ENCODE data around the gene POLR1G. TPM values are rescaled to one million over a fixed set of nuclear protein-coding genes. Genes with fewer than 3 reads are reported as not detected.

POLR1G gene
- total and polyA plus RNA-seq, 9 of the 15 experiments (the other 6 are each of a cell fraction or from before 2014, with no cell fraction given) = 3.0 to 50.1 (median 27.4) TPM

DNA sequence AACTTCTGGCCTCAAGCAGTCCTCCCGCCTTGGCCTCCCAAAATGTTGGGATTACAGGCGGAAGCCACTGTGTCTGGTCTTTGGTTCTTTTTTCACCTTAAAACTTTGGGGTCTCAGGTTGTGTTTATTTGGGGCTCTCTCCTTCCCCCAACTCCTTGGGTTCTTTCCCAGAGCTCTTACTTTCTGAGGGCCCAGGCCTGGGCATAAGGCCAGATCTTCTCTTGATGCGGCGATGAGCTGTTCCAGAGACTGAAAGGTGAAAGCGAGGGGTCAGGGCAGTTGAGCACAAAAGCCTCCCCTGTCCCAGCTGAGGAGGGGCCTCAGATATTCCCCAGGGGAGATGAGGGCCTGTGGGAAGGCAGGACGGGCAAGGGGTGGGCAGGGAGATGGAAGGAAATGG is 7.1 kb downstream of the POLR1G start:
- Histone ChIP-seq H3K36me3 (ENCODE audit: control insufficient read depth, insufficient read depth, low read length) (peaks cover 70% of the 10 kb centered on the region; the same call in 2 of the 3 replicates), H3K79me2 (ENCODE audit: control insufficient read depth, insufficient read depth, low read length) (peaks cover 11% of the 10 kb centered on the region; the same call in 2 of the 3 replicates), H3K9me3 (replicated peaks; ENCODE audit: control insufficient read depth, insufficient read depth, low read depth, low read length) (no peaks in the 10 kb centered on the region), H3K27ac (ENCODE audit: extremely low read depth, low read depth, low read length) (no peak overlapping the region), H2AFZ (ENCODE audit: low read depth, low read length) (no peak overlapping the region), H3K9me1 (ENCODE audit: control insufficient read depth, insufficient read depth, low read length) (no peaks in the 10 kb centered on the region), H3K9ac (ENCODE audit: insufficient read depth in 1 of 2, low read depth in 2 of 2, low read length in 2 of 2) (peak overlapping the region in 1 of 2 experiments; percentile 64; a peak in 1 of 4 replicates), H4K20me1 (replicated peaks; ENCODE audit: control insufficient read depth, insufficient read depth, low read length) (no peaks in the 10 kb centered on the region), H3K4me1 (replicated peaks in 1 of 2; ENCODE audit: control insufficient read depth in 2 of 2, insufficient read depth in 2 of 2, low read length in 2 of 2) (peaks cover 2 to 23% of the 10 kb centered on the region in 2 experiments; a peak in 4 of 5 replicates), H3K4me2 (ENCODE audit: insufficient read depth, low read length) (no peak overlapping the region), H3K4me3 (no peak overlapping the region), H3K27me3 (ENCODE audit: control insufficient read depth in 2 of 2, insufficient read depth in 2 of 2, low read length in 2 of 2) (no peaks in the 10 kb centered on the region)
- ChIA-PET POLR2A (interaction anchor here (1.3 kb wide), 1 partner anchor 11 kb away, joined by 3 read pairs; no protein-coding TSS in a partner anchor), CTCF (ENCODE audit: low intra/inter-chr PET ratio) (no interaction called here)
- intact Hi-C loops (cut with micrococcal nuclease) (no loop called here), in situ Hi-C loops (cut with MboI) (no loop called here)
- WGBS (ENCODE audit: insufficient coverage, low coverage, missing lambda C conversion rate) = 84% methylated on average over 6 of the region's 6 CpGs
- no peak for DNase-seq (ENCODE audit: extremely low read depth in 1 of 4, low spot score in 3 of 4)
- TF ChIP-seq, protein P1, sequence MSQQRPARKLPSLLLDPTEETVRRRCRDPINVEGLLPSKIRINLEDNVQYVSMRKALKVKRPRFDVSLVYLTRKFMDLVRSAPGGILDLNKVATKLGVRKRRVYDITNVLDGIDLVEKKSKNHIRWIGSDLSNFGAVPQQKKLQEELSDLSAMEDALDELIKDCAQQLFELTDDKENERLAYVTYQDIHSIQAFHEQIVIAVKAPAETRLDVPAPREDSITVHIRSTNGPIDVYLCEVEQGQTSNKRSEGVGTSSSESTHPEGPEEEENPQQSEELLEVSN (IDR thresholded peaks at IDR 0.05; ENCODE audit: borderline replicate concordance in 1 of 2, extremely low read depth in 1 of 2, insufficient read depth in 1 of 2, insufficient read length in 1 of 2, low read depth in 1 of 2, low read length in 1 of 2, poor library complexity in 1 of 2, severe bottlenecking in 1 of 2) = no peak
- TF ChIP-seq, protein P2, sequence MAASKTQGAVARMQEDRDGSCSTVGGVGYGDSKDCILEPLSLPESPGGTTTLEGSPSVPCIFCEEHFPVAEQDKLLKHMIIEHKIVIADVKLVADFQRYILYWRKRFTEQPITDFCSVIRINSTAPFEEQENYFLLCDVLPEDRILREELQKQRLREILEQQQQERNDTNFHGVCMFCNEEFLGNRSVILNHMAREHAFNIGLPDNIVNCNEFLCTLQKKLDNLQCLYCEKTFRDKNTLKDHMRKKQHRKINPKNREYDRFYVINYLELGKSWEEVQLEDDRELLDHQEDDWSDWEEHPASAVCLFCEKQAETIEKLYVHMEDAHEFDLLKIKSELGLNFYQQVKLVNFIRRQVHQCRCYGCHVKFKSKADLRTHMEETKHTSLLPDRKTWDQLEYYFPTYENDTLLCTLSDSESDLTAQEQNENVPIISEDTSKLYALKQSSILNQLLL (CRISPR knock-in tag; IDR thresholded peaks at IDR 0.05; ENCODE audit: borderline replicate concordance) = no peak
- TF ChIP-seq, protein P3, sequence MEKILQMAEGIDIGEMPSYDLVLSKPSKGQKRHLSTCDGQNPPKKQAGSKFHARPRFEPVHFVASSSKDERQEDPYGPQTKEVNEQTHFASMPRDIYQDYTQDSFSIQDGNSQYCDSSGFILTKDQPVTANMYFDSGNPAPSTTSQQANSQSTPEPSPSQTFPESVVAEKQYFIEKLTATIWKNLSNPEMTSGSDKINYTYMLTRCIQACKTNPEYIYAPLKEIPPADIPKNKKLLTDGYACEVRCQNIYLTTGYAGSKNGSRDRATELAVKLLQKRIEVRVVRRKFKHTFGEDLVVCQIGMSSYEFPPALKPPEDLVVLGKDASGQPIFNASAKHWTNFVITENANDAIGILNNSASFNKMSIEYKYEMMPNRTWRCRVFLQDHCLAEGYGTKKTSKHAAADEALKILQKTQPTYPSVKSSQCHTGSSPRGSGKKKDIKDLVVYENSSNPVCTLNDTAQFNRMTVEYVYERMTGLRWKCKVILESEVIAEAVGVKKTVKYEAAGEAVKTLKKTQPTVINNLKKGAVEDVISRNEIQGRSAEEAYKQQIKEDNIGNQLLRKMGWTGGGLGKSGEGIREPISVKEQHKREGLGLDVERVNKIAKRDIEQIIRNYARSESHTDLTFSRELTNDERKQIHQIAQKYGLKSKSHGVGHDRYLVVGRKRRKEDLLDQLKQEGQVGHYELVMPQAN (IDR thresholded peaks at IDR 0.05; ENCODE audit: borderline replicate concordance) = no peak
- TF ChIP-seq, protein P4, sequence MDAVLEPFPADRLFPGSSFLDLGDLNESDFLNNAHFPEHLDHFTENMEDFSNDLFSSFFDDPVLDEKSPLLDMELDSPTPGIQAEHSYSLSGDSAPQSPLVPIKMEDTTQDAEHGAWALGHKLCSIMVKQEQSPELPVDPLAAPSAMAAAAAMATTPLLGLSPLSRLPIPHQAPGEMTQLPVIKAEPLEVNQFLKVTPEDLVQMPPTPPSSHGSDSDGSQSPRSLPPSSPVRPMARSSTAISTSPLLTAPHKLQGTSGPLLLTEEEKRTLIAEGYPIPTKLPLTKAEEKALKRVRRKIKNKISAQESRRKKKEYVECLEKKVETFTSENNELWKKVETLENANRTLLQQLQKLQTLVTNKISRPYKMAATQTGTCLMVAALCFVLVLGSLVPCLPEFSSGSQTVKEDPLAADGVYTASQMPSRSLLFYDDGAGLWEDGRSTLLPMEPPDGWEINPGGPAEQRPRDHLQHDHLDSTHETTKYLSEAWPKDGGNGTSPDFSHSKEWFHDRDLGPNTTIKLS (IDR thresholded peaks at IDR 0.05; ENCODE audit: borderline replicate concordance, low read depth) = no peak
- TF ChIP-seq, protein P5, sequence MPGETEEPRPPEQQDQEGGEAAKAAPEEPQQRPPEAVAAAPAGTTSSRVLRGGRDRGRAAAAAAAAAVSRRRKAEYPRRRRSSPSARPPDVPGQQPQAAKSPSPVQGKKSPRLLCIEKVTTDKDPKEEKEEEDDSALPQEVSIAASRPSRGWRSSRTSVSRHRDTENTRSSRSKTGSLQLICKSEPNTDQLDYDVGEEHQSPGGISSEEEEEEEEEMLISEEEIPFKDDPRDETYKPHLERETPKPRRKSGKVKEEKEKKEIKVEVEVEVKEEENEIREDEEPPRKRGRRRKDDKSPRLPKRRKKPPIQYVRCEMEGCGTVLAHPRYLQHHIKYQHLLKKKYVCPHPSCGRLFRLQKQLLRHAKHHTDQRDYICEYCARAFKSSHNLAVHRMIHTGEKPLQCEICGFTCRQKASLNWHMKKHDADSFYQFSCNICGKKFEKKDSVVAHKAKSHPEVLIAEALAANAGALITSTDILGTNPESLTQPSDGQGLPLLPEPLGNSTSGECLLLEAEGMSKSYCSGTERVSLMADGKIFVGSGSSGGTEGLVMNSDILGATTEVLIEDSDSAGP (CRISPR knock-in tag; IDR thresholded peaks at IDR 0.05) = no peak
- no peak for ATAC-seq
- BruUV-seq (replicated peaks) = no TSS peak
- FAIRE-seq = no peak

Measured in K562 (cell line).